Immature natural killer cell (primary cell): ENCODE data around the gene PCDHGA4. TPM values are rescaled to one million over a fixed set of nuclear protein-coding genes. Genes with fewer than 3 reads are reported as not detected.
"Not testable (repeated sequence)": the region's sequence is repeated elsewhere in the genome, so short reads cannot be mapped to it uniquely, and the experiment has no call there.

Source experiments
- DNase-seq, 3 donors: peaks; one replicate each; pipeline ENCODE4 v3.0.0; 2022; ENCODE audit warnings: mixed read lengths in 1 of 3
- H3K27ac Mint-ChIP-seq, 6 donors: one replicate each; pipeline ENCODE4 v1.8.0; 2020; ENCODE audit warnings: mixed read lengths in 6 of 6, mild to moderate bottlenecking in 5 of 6, inconsistent platforms in 4 of 6, moderate library complexity in 3 of 6
- H3K27me3 Mint-ChIP-seq, 3 donors: one replicate each; pipeline ENCODE4 v1.8.0; 2020 to 2021; ENCODE audit warnings: low read depth in 3 of 3, mild to moderate bottlenecking in 3 of 3, mixed read lengths in 3 of 3, moderate library complexity in 3 of 3, inconsistent platforms in 1 of 3
- H3K36me3 Mint-ChIP-seq, 3 donors: one replicate each; pipeline ENCODE4 v1.8.0; 2020; ENCODE audit warnings: mixed read lengths in 3 of 3, inconsistent platforms in 2 of 3, mild to moderate bottlenecking in 2 of 3
- H3K4me1 Mint-ChIP-seq, 2 donors: one replicate each; pipeline ENCODE4 v1.8.0; 2020; ENCODE audit warnings: inconsistent platforms in 2 of 2, mild to moderate bottlenecking in 2 of 2, mixed read lengths in 2 of 2, moderate library complexity in 1 of 2
- H3K4me3 Mint-ChIP-seq, 5 donors: one replicate each; pipeline ENCODE4 v1.8.0; 2020; ENCODE audit warnings: mild to moderate bottlenecking in 5 of 5, mixed read lengths in 5 of 5, inconsistent platforms in 3 of 5, moderate library complexity in 3 of 5
- H3K9me3 Mint-ChIP-seq, 6 donors: one replicate each; pipeline ENCODE4 v1.8.0; 2020; ENCODE audit warnings: mild to moderate bottlenecking in 6 of 6, mixed read lengths in 6 of 6, inconsistent platforms in 4 of 6, moderate library complexity in 3 of 6
- polyA plus RNA-seq, 3 donors: library from polyadenylated mRNA; unstranded; fragments of 300-500 nt; fragmentation: Illumina TruSeq; gene quantifications; one replicate each; pipeline ENCODE4 v1.2.3, GENCODE V29; 2021

Gene PCDHGA4
- polyA plus RNA-seq, result under 1 TPM in 2 of 3 donors, not detected in 1; 0.10 to 0.11 TPM

GRCh38 chr5:141354900-141355469 is at the start of gene PCDHGA4:
Gene PCDHGA4 (plus strand): TSS chr5:141355021. CDS start chr5:141355108, 87 bp downstream.
- peak in 1 of 3 donors; percentile 34 for DNase-seq
- Mint-ChIP-seq H3K4me1 (peaks cover 5 to 7% of the 10 kb centered on the region in 2 donors), H3K36me3 (peaks cover 0 to 11% (median 4%) of the 10 kb centered on the region in 3 donors), H3K4me3 (peak within 1 kb of the TSS; percentile 44 to 77 (median 72)), H3K27me3 (peaks cover 13 to 56% (median 34%) of the 10 kb centered on the region in 3 donors), H3K9me3 (peaks cover 12 to 37% (median 15%) of the 10 kb centered on the region in 6 donors), H3K27ac (no peak within 1 kb of the TSS)

GRCh38 chr5:141306630-141307029 is 48.2 kb upstream of the PCDHGA4 start:
- Mint-ChIP-seq H3K36me3 (peaks cover 19 to 30% (median 27%) of the 10 kb centered on the region in 3 donors), H3K4me1 (no peaks in the 10 kb centered on the region), H3K27ac (no peak overlapping the region), H3K27me3 (peaks cover 0 to 1% (median 0%) of the 10 kb centered on the region in 3 donors), H3K4me3 (no peak overlapping the region), H3K9me3 (peaks cover 44 to 85% (median 76%) of the 10 kb centered on the region in 6 donors)
- DNase-seq, result no peak

- no peak for DNase-seq
- Mint-ChIP-seq H3K9me3 (peaks cover 50 to 100% (median 86%) of the 10 kb centered on the region in 6 donors), H3K27me3 (peaks cover 3 to 6% (median 4%) of the 10 kb centered on the region in 3 donors), H3K4me1 (peaks cover 11 to 12% of the 10 kb centered on the region in 2 donors), H3K36me3 (peaks cover 29 to 57% (median 56%) of the 10 kb centered on the region in 3 donors), H3K27ac (no peak overlapping the region), H3K4me3 (no peak overlapping the region)
Observed at GRCh38 chr5:141313711-141314110, 41.1 kb upstream of the PCDHGA4 start.

- Mint-ChIP-seq H3K27me3 (peaks cover 16 to 33% (median 19%) of the 10 kb centered on the region in 3 donors), H3K4me1 (peaks cover 36 to 41% of the 10 kb centered on the region in 2 donors), H3K4me3 (peak overlapping the region in 1 of 5 donors; percentile 6), H3K36me3 (peaks cover 43 to 60% (median 58%) of the 10 kb centered on the region in 3 donors), H3K9me3 (peaks cover 51 to 96% (median 88%) of the 10 kb centered on the region in 6 donors)
- not testable (repeated sequence) for H3K27ac Mint-ChIP-seq, DNase-seq
Observed at GRCh38 chr5:141316963-141317362, 37.9 kb upstream of the PCDHGA4 start.

GRCh38 chr5:141319202-141319601 is 35.6 kb upstream of the PCDHGA4 start:
- Mint-ChIP-seq H3K27ac (peak overlapping the region in 3 of 6 donors; percentile 12 to 99 (median 98)), H3K4me3 (peak overlapping the region; percentile 19 to 97 (median 92)), H3K9me3 (peaks cover 37 to 78% (median 75%) of the 10 kb centered on the region in 6 donors), H3K27me3 (peaks cover 19 to 42% (median 20%) of the 10 kb centered on the region in 3 donors), H3K4me1 (peaks cover 35 to 41% of the 10 kb centered on the region in 2 donors), H3K36me3 (peaks cover 38 to 51% (median 43%) of the 10 kb centered on the region in 3 donors)
- no peak for DNase-seq

- H3K27ac Mint-ChIP-seq, result peak overlapping the region in 5 of 6 donors; percentile 97 to 100 (median 99)
- H3K4me1 Mint-ChIP-seq, result peaks cover 35 to 41% of the 10 kb centered on the region in 2 donors
- peaks cover 19 to 43% (median 20%) of the 10 kb centered on the region in 3 donors for H3K27me3 Mint-ChIP-seq
- H3K4me3 Mint-ChIP-seq, result peak overlapping the region; percentile 91 to 97 (median 94)
- DNase-seq, result no peak
- peaks cover 36 to 73% (median 70%) of the 10 kb centered on the region in 6 donors for H3K9me3 Mint-ChIP-seq
- peaks cover 38 to 48% (median 40%) of the 10 kb centered on the region in 3 donors for H3K36me3 Mint-ChIP-seq
Observed at GRCh38 chr5:141319699-141320098, 35.1 kb upstream of the PCDHGA4 start.

GRCh38 chr5:141320225-141321169 is 34.3 kb upstream of the PCDHGA4 start, which contains the start of gene TAF7:
Gene TAF7 (minus strand): TSS chr5:141320784. CDS start chr5:141320044, 740 bp downstream.
- Mint-ChIP-seq H3K36me3 (peaks cover 32 to 41% (median 32%) of the 10 kb centered on the region in 3 donors), H3K9me3 (peaks cover 29 to 65% (median 62%) of the 10 kb centered on the region in 6 donors), H3K27me3 (peaks cover 19 to 43% (median 20%) of the 10 kb centered on the region in 3 donors), H3K4me1 (peaks cover 31 to 39% of the 10 kb centered on the region in 2 donors), H3K27ac (peak within 1 kb of the TSS; percentile 97 to 100 (median 99)), H3K4me3 (peak within 1 kb of the TSS; percentile 91 to 97 (median 94))
- DNase-seq, result peak; percentile 89 to 94 (median 92)

- Mint-ChIP-seq H3K4me1 (peaks cover 34 to 43% of the 10 kb centered on the region in 2 donors), H3K4me3 (peak overlapping the region in 4 of 5 donors; percentile 42 to 97 (median 92)), H3K36me3 (peaks cover 28 to 32% (median 29%) of the 10 kb centered on the region in 3 donors), H3K27ac (peak overlapping the region in 3 of 6 donors; percentile 49 to 99 (median 56)), H3K27me3 (peaks cover 18 to 52% (median 26%) of the 10 kb centered on the region in 3 donors), H3K9me3 (peaks cover 21 to 52% (median 45%) of the 10 kb centered on the region in 6 donors)
- DNase-seq, result no peak
Observed at GRCh38 chr5:141322261-141322660, 32.6 kb upstream of the PCDHGA4 start.

GRCh38 chr5:141326088-141326854 is 28.6 kb upstream of the PCDHGA4 start:
- Mint-ChIP-seq H3K4me3 (peak overlapping the region; percentile 79 to 97 (median 89)), H3K27ac (peak overlapping the region; percentile 33 to 96 (median 88)), H3K36me3 (peaks cover 0 to 7% (median 6%) of the 10 kb centered on the region in 3 donors), H3K4me1 (peaks cover 10% of the 10 kb centered on the region in 2 donors), H3K27me3 (peaks cover 12 to 50% (median 22%) of the 10 kb centered on the region in 3 donors), H3K9me3 (peaks cover 4 to 40% (median 12%) of the 10 kb centered on the region in 6 donors)
- DNase-seq, result peak; percentile 46 to 69 (median 48)

- peaks cover 7% of the 10 kb centered on the region in 2 donors for H3K4me1 Mint-ChIP-seq
- DNase-seq, result no peak
- peaks cover 6 to 7% (median 7%) of the 10 kb centered on the region in 3 donors for H3K36me3 Mint-ChIP-seq
- H3K27ac Mint-ChIP-seq, result no peak overlapping the region
- no peak overlapping the region for H3K4me3 Mint-ChIP-seq
- peaks cover 4 to 39% (median 14%) of the 10 kb centered on the region in 6 donors for H3K9me3 Mint-ChIP-seq
- H3K27me3 Mint-ChIP-seq, result peaks cover 14 to 46% (median 27%) of the 10 kb centered on the region in 3 donors
Observed at GRCh38 chr5:141328231-141328630, 26.6 kb upstream of the PCDHGA4 start.

GRCh38 chr5:141330299-141331080 is 24.3 kb upstream of the PCDHGA4 start, which contains the start of gene PCDHGA1:
Gene PCDHGA1 (plus strand): TSS chr5:141330514.
- no peak within 1 kb of the TSS for H3K27ac Mint-ChIP-seq
- H3K36me3 Mint-ChIP-seq, result peaks cover 4 to 8% (median 7%) of the 10 kb centered on the region in 3 donors
- peak within 1 kb of the TSS in 4 of 5 donors; percentile 58 to 75 (median 65) for H3K4me3 Mint-ChIP-seq
- H3K27me3 Mint-ChIP-seq, result peaks cover 21 to 61% (median 37%) of the 10 kb centered on the region in 3 donors
- peaks cover 7% of the 10 kb centered on the region in 2 donors for H3K4me1 Mint-ChIP-seq
- DNase-seq, result peak in 1 of 3 donors; percentile 42
- H3K9me3 Mint-ChIP-seq, result peaks cover 12 to 62% (median 28%) of the 10 kb centered on the region in 6 donors

GRCh38 chr5:141332571-141332970 is 22.2 kb upstream of the PCDHGA4 start:
- not testable (repeated sequence) for H3K4me1 Mint-ChIP-seq, H3K4me3 Mint-ChIP-seq, DNase-seq, H3K27ac Mint-ChIP-seq
- H3K36me3 Mint-ChIP-seq, result peaks cover 4 to 12% (median 8%) of the 10 kb centered on the region in 3 donors
- peaks cover 18 to 81% (median 39%) of the 10 kb centered on the region in 6 donors for H3K9me3 Mint-ChIP-seq
- H3K27me3 Mint-ChIP-seq, result peaks cover 28 to 70% (median 34%) of the 10 kb centered on the region in 3 donors
